Ramos (cell line): ENCODE measurements around the gene TPRG1.

Source experiments
- in situ Hi-C: fragments of 300-500 bp; cut with MboI; formaldehyde crosslinking; loops from one replicate; pipeline ENCODE4 v1.14.3; 2022; ENCODE audit warnings: low sequenced_read_pairs; ENCODE audit not compliant: unreplicated experiment

Gene TPRG1, protein sequence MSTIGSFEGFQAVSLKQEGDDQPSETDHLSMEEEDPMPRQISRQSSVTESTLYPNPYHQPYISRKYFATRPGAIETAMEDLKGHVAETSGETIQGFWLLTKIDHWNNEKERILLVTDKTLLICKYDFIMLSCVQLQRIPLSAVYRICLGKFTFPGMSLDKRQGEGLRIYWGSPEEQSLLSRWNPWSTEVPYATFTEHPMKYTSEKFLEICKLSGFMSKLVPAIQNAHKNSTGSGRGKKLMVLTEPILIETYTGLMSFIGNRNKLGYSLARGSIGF

DNA sequence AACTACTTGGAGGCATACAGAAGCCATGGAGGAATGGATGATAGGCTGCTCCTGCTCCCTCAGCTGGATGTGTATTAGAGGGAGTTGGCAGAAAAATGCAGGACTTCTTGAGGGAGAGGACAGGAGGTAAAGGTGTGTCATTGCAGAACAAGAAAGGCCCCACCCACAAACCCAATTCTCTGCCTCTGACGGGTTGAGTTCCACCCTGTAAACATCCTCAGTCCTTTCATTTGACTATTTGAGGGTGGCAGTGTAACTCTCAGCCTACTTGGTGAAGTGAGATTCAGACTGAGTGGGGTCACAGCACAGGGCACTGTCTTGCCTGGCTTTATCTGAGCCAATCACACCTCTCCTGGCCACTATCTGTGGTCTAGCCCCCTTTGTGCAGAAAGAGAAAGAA lies at the start of gene TPRG1:
TSS of gene TPRG1 (plus strand) at position 265 of the 400 bp plus-strand sequence. CDS start 35,414 bp downstream, outside the sequence.
- in situ Hi-C loops = no loop called here

DNA sequence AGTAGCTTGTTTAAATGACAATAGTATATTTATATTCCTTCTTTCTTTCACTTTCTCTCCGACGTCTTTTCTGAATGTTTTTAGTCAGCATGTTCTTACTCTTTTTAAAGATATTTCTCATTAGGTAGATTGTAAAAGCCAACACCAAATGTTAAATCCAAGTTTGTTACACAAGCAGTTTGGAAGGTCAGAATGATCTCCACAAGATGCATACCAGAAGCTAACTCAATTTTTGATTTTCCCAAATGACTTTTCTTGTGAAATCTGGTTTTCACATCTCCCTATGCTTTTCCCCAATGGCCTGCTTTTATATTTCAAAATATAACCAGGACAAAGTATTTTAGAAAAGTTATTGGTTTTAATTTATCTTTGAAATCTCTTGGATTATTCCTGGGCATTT lies 49.7 kb upstream of the TPRG1 start:
- in situ Hi-C loops = no loop called here

DNA sequence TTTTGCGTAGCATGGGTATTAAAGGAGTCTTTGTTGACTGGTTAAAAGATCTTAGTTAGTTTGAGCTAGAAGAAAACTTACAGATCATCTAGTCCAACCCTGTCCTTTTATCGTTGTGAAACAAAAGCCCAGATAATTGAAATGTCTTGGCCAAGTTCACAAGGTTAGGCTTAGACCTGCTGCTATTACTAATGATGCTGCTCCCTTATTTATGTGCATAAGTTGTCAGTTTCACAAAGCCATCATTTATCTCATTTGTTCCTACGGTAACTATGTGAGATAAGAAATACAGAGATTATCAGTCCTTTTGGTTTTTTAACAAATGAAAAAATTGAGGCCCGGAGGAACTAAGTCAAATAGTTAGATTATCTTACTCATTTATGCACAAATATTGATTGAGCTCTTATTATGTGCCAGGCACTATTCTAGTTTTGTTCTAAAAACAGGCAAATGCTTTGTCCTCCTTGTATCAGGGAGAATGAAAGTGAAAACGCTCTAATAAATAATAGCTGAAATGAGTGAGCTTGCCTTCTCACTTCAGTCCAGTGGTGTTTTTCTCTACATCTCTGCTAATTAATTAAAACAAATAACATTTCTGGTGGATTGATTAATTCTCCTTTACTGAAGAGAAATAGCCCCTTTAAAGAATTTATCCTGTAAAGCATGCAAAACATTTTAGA lies 49.1 kb upstream of the TPRG1 start:
- in situ Hi-C loops = no loop called here

DNA sequence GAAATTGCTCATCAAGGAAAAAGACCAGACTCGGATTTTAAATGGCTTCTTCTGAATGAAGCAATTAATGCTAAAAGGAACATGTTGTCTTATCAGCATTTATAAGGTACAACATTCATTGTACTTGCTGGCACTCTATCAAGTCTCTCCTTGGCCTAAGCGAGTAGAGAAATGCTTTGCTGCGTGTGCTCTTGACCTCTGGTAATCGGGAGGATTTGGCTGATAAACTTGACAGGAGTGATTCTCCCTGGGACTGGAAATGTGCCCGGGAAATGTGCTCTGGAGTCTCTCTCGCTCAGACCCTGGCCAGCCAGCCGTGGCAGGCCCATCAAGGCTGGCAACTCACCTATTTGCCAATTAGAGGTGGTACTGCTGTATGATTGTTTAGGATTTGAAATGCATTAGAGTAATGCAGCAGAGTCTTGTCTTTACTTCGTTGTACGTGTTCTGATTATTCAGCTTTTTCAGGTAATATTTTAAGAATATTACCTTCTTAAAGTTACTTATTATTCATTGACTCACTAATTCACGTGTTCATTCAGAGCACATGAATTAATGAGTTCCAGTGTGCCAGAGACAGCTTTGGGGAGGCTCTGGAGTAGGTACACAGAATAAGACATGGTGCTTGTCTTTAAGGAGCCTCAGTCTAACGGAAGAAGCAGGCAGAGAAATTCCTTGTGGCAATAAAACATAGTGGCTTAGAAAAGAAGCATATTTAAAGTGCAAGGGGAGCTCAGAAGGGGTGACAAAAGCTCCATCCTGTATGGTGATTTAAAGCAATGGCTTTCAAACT lies 48.0 kb upstream of the TPRG1 start:
- in situ Hi-C loops = no loop called here

DNA sequence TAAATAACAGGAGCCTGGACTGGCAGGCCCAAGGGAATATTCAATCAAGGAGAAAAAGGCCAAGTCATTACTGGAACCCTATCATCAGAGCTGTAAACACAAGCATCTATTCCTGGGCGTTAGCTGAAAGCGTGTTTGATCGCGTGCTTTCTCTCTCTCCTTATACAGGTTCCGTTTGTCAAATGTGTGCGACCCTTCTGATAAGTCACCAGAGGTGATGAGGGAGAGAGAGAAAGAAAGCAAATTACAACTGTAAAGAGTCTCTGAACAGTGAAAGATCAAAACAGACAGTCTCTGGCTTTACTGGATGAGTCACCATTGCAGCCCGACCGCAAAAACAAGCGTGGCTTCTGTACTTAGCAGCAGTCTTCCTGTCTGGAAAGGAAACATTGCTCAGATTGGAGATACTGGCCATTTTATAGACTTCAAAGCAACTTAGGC lies 39.5 kb upstream of the TPRG1 start:
- in situ Hi-C loops = no loop called here

DNA sequence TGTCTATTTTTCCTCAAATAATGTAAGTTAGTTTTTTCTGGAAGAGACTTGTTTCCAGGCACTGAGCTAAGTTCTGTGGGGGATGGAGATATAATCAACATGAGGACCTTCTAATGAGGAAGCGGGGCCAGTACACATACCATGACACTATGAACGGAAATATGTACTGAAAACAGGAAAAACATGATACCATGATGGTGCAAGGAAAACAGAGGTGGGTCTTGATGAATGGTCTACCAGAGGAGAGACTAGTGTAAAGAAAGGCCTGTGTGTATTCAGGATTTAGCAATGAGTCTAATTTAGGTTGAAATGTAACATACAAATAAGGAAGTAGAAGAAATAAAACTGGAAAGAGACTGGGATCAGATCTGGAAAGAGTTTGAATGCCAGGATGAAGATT lies 38.9 kb upstream of the TPRG1 start:
- in situ Hi-C loops = no loop called here

DNA sequence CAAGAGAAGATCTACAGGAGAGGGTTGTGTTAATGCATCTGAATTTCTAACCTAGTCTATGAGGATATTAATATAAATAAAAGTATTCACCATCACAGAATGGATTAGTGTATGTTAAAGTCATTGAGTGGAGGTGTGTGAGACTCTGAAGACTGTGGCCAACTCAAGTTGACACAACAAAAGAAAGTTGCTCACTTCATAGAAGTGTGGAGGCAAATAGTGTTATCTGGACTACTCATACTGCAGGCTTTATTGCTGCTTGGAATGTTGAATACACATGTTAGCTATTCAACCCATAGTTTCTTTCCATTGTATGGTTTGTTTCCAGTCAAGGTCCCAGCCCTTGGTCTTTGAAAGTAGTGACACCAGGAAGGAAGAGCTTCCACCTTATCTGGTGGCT lies 38.0 kb upstream of the TPRG1 start:
- in situ Hi-C loops = no loop called here

DNA sequence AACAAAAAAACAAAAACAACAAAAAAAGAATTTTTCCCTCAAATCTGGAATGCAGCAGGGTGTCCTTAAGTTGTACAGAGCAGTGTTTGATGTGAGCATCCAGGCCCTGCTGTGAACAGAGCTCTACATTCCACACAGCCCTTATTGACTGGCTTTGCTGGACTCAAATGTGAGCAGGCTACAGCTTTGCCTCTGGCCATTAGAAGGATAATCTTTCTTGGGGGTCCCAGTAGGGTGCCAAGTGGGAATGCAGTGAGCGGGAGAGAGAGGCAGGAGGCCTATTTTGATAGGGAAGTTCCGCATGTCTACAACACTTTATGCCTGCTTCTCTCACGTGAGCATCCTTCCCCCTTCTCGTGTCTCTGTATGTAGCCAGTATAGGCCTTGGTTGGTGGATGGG lies 34.4 kb upstream of the TPRG1 start:
- in situ Hi-C loops = no loop called here

DNA sequence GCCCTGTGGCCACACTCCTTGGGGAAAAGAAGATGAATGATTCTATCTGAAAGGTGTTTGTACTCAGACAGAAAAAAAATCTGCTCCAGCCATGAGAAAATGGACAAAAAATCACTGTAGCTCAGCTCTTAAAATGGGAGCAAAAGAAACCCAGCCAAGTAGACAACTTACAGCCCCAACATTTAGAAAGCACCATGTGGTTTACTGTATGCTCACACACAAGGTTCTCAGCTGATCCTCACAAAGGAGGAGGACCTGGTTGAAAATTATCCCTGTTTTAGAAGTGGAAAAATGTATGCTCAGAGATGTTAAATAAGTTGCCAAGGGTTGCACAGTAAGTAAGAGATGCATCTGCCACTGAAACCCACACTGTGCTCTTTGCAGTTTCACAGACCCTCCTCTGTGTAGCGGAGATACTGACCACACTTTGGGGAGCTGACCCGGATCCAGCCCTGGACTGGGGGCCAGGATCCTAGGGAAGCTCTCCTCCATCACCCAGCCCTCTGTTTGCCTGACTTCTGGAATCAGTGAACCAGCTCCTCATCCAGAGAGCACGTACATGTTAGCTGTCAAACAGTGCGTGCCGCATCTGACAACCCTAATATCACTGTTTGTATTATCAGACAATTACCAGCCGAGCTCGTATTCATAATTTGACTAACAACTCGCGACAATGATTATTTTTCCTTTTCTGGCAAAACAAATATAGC lies 32.7 kb upstream of the TPRG1 start:
- in situ Hi-C loops = no loop called here

DNA sequence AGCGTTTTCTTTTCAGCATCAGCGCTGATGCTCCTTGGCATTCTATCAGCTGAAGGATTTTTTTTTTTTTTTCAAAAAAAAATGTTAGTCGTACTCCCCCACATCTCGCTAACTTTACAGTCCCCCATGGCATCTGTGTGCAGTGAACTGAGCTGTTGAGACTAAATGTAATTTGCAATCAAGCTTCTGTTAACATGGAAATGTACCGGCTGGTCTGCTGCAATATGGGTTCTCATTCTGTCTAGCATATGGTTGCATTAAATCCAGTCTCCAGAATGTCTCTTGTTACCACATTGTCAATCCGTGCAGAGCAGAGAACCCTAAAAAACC lies 32.2 kb upstream of the TPRG1 start:
- in situ Hi-C loops = no loop called here

DNA sequence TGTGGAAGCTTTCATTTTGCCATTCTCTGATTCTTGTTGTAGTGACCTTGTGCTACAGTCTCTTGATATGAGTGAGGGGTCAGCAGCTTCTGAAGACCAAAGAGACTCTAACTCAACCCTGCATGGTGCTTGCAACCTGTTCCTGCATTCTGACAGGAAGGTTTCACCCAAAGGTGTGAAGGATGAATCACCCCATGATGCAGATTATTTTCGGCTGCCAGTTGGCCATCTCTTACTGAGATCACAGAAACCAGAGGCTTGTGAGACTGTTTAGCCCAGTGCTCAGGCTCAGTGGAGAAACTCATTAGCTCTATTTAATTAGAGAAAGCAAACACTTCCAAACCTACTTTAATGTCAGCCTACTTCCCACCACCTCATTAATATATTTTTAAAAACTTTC lies 29.2 kb upstream of the TPRG1 start:
- in situ Hi-C loops = loop anchor here (10.0 kb wide), 1 partner anchor 1408 kb away; no protein-coding TSS in a partner anchor

DNA sequence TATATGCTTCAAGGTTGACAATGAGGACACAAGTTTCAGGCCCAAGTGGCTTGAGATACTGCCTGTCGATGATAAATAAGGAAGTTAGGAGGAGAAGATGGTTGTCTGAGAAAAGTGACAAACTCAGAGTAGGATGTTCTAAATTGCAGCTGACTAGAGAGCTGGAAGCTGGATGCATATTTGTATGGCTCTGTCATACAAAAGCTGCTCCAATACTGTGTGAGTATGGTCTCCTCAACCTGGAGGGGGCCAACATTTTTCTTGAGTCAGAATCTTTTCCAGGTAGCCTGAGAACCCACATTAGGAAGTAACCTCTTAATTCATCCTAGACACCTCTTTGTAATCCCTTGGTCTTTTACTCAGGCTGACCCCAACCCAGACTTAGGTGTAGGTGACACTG lies 28.4 kb upstream of the TPRG1 start:
- in situ Hi-C loops = loop anchor here (10.0 kb wide), 1 partner anchor 1409 kb away; no protein-coding TSS in a partner anchor

DNA sequence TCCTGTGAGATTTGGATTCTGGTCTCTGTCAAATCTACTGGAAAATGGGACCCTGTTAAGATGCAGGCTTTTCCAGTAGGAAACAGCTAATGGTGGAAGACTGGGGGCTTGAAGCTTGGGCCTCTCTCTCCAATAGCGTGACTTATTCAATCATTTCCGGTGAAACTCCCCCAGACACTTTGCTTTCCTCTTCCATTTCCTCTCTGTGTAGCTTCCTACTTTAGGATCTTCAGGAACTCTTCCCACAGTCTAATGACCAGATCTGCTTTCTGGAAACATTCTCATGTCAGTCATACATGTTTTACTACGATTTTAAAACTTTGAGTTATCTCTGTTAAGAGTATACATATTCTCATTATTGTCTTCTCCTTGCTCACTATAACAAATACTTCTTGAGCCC lies 28.0 kb upstream of the TPRG1 start:
- in situ Hi-C loops = loop anchor here (10.0 kb wide), 1 partner anchor 1409 kb away; no protein-coding TSS in a partner anchor

DNA sequence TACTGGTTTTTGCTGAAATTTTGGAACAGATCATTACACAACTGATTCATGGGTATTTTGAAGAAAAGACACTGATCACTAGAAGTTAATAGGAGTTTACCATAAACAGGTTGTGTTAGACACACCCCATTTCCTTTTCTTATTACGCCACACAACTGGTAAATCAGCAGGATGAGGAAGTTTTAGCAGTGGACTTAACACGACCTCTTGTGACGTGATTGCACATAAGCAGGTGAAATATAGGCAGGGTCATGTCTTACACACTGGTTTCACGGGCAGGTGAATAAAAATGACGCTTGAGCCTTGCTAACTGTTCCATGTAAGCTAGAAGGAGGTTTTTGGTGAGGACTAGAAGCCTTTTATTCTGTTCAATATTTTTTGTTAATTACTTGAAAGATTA lies 27.1 kb upstream of the TPRG1 start:
- in situ Hi-C loops = loop anchor here (10.0 kb wide), 1 partner anchor 1410 kb away; no protein-coding TSS in a partner anchor

DNA sequence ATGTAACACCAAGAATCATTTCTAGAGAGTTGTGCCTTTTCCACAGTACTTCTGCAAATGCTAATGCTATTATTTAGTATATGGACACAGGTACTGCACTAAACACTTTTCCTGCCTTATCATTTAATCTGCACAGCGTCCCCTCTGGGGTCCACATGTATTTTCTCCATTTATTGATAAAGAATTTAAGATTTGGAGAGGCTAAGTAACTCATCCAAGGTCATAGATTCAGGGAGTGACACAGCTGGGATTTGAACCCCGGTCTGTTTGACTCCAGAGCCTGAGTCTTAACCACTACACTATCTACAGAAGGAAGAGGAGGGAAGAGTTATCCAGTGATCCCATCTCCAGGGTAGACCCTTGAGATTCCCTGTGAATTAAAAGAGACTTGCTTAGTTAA lies 24.9 kb upstream of the TPRG1 start:
- in situ Hi-C loops = loop anchor here (10.0 kb wide), 1 partner anchor 1412 kb away; no protein-coding TSS in a partner anchor

DNA sequence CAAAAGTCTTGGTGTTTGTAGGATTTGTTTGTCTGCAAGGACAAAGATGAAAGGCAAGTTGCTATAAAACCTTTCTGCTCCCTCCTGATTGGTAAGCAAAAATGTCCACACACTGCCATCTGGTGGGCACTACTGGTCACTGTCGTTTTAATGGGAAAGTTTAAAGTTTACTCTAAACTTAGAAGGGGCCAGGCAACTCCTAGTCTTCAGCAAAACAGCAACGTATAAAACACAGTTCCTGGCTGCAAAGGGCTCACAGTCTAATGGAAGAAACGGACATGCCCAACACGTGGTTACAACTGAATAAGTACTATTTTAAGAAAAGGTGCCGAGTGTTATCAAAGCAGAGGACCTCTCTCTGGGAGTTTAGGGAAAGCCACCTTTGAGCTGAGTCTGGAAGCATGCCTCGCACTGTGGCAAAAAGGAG lies 23.7 kb upstream of the TPRG1 start:
- in situ Hi-C loops = loop anchor here (10.0 kb wide), 1 partner anchor 1413 kb away; no protein-coding TSS in a partner anchor

DNA sequence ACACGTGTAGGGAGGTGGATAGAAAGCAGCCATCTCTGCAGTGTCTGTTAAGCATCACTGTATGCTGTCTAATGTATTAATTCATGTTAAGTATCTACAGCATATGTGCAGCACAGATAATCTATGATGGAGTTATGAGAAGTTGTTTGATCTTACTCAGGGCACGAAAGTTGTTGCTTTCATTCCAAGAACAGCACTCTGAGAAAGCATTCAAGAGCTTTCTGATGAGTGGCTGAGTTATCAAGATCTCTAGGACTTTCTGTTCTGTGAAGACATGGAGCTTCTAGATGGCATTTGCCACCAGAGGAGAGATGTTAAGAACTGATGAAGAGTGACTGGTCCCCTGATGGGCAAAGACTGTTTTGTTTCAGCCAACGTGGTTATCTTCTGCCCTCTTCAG lies 22.6 kb upstream of the TPRG1 start:
- in situ Hi-C loops = loop anchor here (10.0 kb wide), 1 partner anchor 1414 kb away; no protein-coding TSS in a partner anchor

DNA sequence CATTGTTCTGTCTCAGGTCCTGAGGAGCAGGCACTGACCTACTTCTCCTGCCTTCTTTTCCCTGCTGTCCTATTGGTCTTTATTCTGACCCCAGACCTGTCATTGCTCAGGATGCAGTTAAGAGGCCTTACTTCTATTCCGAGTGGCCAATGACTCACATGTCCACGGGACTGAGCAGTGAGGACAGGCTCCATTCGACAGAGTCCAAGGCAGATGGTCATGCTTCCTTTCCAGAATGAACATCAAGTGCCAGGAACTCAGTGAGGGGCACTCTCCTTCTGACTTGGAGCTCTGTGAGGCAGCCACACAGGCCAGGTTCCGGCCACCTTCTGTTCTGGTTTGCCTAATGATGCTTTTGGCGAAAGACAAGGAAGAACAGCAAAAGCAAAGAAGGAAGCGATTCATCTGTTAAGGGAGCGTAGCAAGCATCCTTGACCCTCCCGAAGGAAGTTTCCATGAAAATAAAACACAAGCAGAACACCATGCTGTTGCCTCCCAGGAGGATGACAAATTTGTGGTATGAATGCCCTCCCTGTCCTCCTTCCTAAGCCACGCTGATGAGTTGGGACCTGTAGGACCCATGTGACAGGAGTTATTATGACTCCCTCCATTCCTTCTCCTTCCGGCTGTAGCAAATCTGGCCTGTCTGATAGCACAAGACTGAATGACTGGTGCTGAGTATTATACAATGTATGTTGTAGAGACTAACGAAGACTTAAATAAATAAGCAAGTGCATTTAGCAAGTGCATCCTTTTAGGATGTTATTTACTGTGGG lies 14.4 kb upstream of the TPRG1 start:
- in situ Hi-C loops = loop anchor here (10.0 kb wide), 1 partner anchor 1453 kb away; the partner anchor contains the start of gene RTP2

DNA sequence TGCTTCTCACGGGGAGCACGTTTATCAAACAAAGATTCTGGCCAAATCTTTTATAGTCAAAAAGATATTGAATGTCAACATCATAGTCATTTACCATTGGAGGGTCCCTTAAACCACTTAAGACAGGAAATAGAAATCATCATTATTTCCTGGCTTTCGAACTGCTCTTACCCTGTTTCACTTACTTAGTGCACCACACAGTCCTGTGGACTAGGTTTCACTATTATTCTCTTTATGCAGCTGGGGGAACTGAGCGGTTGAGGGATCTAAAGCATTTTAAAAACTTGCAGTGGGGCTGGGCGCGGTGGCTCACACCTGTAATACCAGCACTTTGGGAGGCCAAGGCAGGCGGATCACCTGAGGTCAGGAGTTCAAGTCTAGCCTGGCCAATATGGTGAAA lies 13.7 kb upstream of the TPRG1 start:
- in situ Hi-C loops = loop anchor here (10.0 kb wide), 1 partner anchor 1453 kb away; the partner anchor contains the start of gene RTP2
